ENCODE results near the gene SPSB3.
A peak's percentile ranks its signal among the peaks of the same experiment; 100 is the strongest.

Gene SPSB3

DNA sequence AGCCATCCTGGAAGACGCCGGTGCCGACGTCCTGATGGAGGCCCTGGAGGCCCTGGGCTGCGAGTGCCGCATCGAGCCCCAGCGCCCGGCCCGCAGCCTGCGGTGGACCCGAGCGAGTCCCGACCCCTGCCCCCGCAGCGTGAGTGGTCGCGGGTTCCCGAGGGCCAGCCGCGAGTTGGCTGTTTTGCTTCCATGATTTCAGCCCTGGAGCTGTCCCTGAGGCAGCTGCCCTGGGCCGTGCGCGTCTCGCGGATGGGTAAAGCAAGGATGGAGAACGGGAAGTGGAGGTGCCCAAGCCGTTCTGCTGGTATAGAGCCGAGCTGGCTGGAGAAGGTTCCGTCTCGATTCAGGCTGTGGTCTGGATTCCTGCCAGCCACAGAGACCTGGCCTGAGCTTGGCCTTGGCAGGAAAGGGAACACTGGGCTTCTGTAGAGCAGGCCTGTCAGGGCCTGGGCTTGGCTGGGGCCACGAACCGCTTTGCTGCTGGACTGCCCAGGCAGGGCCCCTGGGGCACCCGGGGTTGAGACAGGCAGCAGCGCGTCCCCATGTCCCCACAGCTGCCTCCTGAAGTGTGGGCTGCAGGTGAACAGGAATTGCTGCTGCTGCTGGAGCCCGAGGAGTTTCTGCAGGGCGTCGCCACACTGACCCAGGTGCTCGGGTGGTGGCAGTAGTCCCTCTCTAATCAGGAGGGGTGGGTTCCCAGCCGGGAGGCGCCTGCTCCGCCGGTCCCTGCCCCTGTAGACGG, 8.5 kb downstream of the SPSB3 start:
- peak; percentile 48 for DNase-seq

DNA sequence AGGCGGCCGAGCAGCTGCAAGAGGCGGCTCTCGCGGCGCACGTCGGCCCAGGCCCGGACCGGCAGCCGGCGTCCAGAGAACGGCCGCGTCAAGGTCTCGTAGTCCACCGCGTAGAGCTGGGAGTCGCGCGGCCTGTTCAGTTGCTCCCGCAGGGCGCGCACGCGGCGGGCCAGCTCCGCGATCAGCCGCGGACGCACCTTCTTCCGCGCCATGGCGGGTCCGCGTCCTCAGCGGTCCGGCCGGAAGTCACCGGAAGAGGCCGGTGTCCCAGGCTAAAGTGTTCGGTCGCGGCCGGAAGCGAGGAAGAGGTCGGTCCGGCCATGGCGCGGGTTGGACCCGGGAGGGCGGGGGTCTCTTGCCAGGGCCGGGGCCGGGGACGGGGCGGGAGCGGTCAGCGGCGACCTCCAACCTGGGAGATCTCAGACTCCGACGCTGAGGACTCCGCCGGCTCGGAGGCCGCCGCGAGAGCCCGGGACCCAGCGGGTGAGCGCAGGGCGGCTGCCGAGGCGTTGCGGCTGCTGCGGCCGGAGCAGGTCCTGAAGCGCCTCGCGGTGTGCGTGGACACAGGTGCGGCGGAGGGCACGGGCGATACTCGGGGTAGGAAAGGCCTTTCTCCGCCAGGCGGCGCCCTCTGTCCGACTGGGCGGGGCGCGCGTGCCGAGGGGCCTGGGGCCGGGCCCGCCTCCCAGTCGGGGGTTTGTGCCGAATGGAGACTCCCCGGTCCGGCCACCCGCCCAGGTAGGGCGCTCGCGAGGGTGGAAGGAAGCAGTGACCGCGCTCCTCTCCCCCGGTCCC, 9.3 kb downstream of the SPSB3 start, which contains the start of gene MRPS34:
MRPS34 (minus strand) TSS at position 227 of the 795 bp plus-strand sequence; CDS start at position 212, 15 bp downstream.
- peak; percentile 96 for DNase-seq

DNA sequence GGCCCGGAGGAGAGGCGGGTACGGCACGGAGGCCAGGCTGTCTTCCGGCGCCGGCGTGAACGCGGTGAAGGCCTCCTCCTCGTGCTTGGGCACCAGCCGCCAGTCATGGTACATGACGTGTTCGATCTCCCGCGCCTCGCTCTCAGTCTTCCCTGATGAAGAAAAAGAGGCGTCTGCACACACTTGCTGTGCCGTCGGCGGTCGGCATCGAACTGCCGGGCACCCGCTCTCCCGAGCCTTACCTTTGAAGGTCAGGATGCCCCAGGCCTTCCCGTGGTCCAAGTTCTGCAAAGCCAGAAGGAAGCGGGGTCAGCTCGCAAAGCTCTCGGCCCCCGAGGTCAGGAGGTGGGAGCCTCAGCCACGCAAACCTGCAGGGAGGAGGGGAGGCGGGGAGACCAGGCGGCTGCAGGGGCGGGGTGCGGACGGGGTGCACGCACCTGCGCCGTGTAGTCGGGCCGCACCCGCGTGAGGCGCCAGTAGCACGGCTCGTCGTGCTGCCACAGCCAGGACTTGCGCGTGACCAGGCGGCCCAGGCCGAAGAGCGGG, 9.9 kb downstream of the SPSB3 start, which contains the start of gene EME2:
EME2 (plus strand) TSS at position 449 of the 546 bp plus-strand sequence. CDS start 418 bp downstream, outside the sequence.
- DNase-seq = peak; percentile 72

DNA sequence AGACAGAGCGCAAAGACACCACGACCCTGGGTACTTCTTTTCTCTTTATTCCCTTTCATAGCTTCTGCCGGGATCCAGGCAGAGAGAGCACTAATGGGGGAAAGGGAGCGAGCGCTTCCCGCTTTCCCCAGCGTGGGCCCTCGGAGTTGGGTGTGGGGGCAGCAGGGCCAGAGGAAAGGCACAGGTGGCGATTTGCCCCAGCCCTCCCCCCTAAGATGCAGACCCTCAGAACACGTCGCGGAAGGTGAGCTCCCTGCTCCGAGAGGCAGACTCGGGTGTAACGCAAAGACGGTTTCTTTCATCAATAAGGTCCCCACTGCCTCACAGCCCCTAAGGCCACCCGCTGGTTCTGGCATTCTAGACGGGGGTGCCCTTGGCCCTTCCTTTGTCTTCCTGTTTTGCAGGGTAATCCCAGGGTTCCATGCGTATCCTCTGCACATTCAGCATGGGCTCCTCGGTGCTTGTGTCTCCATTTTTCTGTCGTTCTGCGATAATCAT, 10.5 kb downstream of the SPSB3 start:
- no peak for DNase-seq

DNA sequence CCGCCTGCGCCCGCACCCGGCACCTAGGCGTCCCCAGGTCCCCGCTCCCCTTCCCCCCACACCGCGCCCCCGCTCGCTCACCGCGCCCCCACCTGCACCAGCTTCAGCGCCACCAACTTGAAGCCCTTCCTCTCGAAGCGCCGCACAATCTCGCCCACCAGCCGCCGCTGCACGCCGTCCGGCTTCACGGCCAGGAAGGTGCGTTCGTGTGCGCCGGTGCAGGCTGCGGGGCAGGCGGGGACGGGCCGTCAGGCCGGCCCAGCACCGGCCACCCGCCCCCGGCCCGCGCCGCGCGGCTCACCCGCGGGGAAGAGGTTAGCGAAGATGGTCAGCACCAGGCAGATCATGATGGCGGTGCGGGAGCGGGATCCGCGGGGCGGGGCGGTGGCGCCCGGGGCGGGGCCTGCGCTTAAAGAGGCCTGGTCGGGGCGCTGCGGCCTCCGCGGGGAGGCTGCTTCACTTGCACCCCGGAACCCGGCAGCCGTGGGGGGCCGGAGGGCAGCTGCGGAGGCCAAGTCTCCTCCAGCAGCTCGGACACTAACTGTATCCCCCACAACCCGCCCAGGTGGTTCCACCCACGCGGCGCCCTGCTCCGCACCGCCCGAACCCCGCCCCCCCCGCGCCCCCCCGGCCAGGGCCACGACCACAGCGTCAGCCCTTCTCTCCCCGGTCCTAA, 11.0 kb downstream of the SPSB3 start, which contains the start of gene NME3:
NME3 (minus strand) TSS at position 356 of the 676 bp plus-strand sequence; CDS start at position 347, 9 bp downstream.
- DNase-seq = peak; percentile 84

DNA sequence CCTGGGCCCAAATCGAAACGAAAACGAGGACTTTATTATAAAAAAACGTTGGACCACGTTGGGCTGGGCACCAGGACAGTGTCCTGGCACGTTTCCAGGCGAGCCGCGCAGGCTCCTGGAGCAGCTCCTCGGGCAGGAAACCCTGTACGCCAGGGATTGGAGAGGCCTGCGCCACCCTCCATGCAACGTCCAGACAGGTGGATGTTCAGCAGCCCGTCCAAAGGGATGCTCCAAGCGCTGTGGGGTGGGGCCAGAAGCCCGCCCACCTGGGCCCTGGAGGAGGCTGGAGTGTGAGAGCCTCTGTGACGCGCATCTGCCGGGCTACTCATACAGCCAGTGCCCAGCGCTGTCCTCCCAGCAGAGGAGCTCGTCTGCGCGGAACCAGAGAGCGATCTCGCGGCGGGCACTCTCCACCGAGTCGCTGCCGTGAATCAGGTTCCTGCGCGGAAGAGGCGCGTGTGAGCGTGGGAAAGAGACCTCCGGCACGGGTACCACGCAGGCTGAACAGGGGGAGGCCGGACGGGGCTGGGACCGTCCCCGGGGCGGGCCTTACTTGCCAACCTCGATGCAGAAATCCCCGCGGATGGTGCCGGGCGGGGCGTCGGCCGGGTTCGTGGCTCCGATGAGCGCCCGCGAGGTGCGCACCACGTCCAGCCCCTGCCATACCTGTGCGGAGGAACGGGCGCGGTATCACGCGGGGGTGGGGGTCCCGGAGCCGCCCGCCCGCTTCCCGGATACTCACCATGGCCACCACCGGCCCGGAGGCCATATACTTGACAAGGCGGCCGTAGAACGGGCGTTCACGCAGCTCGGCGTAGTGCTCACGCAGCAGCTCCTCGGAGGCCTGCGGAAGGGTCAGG, 11.8 kb downstream of the SPSB3 start:
- DNase-seq = peak; percentile 46

DNA sequence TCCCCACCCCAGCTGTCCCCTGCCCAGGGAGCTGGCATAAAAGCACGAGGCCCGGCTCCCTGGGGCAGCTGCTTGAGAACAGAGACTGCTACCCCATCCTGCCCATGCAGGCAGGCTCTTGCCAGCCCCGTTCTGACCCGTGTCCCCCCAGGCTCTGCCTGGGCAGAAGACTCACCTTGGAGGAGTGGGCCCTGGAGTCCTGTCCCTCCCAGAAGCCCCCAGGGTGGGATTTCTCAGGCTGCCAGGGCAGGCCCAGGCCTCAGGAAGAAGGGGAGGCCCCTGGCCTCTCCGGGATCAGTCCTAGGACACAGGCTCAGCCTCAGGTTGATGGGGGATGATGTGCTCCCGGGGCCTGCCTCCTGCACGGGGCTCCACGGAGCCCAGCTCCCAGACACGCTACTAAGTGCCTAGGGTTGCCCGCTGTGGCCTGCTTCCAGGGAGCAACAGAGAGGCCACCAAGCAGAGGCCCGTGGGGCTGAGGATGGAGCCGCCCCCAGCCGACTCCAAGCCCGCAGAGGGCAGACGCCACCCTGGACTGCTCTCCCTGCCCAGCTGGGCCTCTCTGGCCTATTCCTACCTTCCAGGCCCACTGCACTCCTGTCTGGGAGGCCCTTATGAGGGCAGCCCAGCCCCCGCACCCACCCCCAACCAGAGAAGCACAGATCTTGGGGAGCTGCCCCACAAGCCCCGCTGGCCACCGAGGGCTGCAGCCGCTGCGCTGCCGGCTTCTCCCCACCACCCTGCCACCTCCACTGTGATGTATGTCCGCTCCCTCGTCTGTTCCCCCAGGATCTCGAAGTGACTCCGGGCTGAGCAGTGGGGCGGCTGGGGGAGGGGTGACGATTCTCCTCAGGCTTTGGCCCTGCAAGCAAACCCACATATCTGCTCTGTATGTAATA, 12.7 kb downstream of the SPSB3 start:
- no peak for DNase-seq

DNA sequence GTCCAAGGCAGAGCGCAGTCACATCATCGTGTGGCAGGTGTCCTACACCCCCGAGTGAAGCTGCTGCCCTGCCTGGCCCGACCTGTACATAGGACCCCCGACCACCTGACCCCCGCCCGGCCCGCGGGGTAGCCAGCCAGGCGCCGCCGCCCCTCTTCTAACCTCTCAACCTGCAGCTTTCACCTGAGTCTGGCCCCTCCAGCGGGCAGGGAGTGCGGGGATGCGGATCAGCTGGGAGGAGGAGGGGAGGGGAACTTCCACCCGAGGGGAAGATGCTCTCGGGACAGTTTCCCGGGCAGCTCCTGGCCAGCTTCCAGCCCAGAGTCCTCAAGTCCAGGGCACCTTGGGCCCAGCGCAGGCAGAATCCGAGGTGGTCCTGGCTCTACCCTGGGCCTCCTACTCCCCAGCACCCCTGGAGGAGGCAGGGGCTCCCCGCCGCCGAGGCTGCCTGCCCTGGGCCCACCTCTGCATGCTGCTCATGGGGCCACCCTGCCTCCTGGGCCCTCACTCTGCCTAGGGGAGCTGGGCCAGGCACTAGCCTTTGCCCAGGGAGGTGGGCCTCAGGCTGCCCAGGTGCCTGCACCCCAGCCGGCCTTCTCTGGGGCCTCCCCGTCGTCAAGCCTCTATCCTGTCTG, 13.5 kb downstream of the SPSB3 start:
- no peak for DNase-seq

DNA sequence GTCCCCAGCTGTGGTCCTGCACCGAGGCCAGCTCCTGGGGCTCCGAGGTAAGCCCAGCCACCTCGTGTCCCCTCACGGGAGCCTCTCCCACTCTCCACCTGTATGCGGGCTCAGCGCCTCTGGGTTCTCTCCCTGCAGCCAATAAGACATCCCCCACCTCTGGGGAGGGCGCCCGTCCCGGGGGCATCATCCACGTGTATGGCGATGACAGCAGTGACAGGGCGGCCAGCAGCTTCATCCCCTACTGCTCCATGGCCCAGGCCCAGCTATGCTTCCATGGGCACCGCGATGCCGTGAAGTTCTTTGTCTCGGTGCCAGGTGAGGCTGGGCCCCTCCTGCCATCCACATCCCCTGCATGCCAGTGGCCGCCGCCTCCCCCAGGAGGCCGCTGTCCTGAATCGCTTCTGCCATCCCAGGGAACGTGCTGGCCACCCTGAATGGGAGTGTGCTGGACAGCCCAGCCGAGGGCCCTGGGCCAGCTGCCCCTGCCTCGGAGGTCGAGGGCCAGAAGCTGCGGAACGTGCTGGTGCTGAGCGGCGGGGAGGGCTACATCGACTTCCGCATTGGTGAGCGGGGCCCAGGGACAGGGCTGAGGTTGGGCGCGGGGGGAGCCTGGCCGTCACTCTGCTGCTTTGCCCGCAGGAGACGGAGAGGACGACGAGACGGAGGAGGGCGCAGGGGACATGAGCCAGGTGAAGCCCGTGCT, 14.2 kb downstream of the SPSB3 start:
- no peak for DNase-seq

DNA sequence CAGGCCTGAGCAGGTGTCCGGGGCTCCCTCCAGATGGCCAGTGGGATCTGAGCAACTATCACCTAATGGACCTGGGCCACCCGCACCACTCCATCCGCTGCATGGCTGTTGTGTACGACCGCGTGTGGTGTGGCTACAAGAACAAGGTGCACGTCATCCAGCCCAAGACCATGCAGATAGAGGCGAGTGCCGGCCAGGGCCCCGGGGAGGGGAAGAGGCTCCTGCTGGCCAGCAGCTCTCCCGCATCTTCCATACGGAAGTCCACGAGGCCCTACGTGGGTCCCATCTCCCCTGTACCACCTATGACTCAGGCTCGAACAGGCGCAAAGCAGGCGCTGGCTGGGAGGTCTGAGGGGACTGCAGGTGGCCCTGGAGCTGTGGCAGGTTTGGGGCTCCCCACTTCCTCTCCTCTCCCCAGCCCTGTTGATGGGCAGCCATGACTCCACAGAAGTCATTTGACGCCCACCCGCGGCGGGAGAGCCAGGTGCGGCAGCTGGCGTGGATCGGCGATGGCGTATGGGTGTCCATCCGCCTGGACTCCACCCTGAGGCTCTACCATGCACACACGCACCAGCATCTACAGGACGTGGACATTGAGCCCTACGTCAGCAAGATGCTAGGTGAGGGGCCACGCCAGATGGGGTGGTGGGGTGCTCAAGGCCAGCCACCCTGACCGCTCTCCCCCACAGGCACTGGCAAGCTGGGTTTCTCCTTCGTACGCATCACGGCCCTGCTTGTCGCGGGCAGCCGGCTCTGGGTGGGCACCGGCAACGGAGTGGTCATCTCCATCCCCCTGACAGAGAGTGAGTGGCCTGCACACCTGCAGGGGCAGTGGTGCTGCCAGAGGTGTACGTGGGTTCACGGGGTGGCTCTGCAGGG, 15.0 kb downstream of the SPSB3 start:
- DNase-seq = no peak

DNA sequence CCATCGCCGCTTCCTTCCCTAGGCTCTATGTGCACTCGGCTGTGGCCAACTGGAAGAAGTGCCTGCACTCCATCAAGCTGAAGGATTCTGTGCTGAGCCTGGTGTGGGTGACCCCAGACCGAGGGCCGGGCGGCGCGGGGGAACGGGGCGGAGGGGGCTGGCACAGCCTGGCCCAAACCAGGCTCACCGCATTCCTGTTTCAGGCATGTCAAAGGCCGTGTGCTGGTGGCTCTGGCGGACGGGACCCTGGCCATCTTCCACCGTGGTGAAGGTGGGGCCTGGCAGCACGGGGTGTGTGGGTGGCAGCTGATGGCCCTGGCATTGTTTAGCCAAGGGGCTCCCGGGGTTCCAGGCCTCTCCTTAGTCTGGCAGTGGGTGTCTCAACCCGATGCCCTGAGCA, 15.7 kb downstream of the SPSB3 start:
- no peak for DNase-seq

DNA sequence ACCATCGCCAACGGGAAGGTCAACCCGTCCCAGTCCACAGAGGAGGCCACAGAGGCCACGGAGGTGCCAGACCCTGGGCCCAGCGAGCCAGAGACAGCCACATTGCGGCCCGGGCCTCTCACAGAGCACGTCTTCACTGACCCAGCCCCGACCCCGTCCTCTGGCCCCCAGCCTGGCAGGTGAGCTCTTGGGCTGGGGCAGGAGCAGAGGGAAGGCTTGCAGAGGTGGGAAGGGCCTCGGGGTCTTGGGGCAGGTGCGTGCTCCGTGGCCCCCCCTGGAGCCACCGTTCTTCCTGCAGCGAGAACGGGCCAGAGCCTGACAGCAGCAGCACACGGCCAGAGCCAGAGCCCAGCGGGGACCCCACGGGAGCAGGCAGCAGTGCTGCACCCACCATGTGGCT, 16.1 kb downstream of the SPSB3 start:
- DNase-seq = no peak

DNA sequence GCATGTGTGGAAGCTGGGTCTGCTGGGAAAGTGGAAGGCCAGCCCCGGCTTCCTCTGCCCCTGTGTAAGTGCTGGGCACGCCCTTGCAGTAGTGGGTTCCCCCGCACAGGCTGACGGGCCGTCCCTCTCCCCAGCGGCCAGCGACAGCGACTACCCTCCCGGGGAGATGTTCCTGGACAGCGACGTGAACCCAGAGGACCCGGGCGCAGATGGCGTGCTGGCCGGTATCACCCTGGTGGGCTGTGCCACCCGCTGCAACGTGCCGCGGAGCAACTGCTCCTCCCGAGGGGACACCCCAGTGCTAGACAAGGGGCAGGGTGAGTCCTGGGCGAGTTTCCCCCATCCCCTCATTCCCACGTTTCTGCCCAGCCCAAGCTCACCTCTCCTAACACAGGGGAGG, 16.5 kb downstream of the SPSB3 start:
- DNase-seq = no peak

DNA sequence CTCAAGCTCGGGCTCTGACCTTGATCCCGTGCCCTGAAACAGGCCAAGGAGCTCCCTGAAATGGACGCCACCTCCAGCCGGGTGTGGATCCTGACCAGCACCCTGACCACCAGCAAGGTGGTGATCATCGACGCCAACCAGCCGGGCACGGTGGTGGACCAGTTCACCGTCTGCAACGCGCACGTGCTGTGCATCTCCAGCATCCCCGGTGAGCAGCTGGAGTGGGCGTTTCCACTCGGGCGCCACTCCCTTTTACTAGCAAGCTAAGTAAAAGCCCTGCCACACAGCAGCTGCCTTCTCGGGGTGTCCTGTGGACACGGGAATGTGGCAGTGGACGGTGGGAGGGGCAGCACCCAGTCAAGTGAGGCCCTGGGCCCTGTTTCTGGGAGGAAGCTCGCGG, 17.4 kb downstream of the SPSB3 start:
- DNase-seq = no peak

DNA sequence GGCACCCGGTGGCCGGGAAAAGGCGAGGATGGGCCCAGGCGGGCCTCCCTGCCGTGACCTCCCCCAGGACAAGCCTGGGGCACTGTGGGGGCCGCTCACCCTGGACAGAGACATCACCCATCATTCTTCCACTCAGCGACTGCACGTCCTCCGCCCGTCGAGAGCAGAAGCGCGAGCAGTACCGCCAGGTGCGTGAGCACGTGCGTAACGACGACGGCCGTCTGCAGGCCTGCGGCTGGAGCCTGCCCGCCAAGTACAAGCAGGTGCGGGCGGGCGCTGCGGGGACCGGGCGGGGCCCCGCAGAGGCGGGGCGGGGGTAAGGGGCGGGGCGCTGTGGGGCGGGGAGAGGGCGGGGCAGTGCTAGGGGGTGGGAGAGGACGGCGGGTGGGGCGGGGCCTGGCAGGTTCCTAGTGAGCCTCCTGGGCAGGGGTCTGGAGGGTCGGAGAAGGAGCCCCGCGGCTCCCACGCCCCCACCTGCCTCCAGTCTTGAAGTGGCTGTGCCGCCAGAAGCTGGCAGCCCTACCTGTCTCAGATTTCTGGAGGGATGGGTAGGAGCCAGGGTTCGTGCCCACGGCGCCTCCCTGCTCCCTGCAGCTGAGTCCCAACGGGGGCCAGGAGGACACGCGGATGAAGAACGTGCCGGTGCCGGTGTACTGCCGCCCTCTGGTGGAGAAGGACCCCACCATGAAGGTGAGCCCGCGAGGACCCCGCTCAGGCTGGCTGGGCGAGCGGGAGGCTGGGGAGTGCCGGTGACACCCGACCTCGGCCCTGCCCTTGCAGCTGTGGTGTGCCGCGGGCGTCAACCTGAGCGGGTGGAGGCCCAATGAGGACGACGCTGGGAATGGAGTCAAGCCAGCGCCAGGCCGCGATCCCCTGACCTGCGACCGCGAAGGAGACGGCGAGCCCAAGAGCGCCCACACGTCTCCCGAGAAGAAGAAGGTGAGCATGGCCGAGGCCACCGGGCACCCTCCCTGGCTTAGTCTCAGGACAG, 18.6 kb downstream of the SPSB3 start:
- DNase-seq = no peak

DNA sequence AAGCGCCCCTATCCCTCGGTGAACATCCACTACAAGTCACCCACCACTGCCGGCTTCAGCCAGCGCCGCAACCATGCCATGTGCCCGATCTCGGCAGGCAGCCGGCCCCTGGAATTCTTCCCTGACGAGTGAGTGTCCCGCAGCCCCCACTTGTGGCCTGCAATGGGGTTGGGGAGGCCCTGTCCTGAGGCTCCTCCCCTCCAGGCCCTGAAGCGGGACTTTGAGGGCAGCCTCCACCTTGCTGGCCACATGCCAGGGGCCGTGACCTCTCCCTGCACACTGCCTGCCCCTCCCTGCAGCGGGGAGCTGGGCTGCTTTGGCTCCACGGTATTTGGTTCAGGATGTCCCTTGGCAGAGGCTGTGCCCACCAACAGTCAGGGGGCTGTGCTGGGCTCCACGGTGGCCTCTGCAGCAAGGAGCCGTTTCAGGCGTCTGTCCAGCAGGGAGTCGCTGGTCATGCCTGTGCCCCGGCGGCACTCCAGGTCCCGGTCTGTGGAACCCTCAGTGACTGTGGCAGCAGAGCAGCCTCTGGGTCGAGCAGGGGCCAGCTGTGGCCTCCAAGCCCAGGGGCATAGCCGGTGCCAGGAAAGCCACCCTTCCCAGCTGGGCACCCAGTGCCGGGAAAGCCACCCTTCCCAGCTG, 19.4 kb downstream of the SPSB3 start:
- peak; percentile 26 for DNase-seq

Data from RPMI8226 (cell line).